HG02798 (cell line): ENCODE data around the gene NCAN.

Source experiments
- ATAC-seq: cut with Tn5 transposase; IDR thresholded peaks from one replicate; pipeline ENCODE4 v1.9.1; 2021; ENCODE audit warnings: mild to moderate bottlenecking; ENCODE audit not compliant: unreplicated experiment, poor library complexity

Gene NCAN

DNA sequence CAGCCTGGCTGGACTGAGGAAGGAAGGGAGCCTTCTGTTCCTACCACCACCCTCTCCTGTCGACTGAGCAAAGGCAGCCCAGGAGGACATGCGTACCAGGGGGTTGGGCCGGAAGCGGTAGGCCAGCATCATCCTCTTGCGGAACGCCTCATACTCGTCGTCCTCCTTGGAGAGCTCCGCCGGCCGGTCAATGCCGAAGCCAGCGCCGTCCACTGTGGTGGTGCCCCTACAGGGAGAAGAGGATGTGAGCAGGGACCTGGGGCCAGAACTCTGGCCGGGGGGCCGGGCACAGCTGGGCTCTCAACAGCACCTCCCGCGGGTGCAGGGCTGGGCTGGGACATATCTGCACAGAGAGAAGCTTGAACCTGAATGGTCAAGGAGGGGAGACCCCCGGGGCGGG is 65.1 kb downstream of the NCAN start:
- ATAC-seq = no peak

DNA sequence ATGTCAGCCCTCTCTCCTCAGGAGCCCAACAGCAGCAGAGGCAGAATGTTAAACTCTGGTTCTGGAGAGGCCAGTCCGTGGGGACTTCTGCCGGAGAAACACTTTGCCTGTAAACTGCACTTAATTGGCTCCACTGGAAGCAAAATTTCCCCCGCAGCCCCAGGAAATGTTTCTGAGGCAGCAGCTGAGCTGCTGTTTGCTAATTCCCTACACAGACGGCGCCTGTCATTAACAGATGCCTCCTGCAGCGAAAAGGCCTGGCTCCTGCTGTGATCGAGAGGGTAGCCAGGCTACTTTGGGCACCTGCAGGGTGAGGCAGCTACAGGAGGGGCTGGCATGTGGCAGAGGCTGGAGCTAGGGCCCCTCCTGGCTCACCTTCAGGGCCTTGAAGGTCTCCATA is 66.6 kb downstream of the NCAN start:
- ATAC-seq = no peak

DNA sequence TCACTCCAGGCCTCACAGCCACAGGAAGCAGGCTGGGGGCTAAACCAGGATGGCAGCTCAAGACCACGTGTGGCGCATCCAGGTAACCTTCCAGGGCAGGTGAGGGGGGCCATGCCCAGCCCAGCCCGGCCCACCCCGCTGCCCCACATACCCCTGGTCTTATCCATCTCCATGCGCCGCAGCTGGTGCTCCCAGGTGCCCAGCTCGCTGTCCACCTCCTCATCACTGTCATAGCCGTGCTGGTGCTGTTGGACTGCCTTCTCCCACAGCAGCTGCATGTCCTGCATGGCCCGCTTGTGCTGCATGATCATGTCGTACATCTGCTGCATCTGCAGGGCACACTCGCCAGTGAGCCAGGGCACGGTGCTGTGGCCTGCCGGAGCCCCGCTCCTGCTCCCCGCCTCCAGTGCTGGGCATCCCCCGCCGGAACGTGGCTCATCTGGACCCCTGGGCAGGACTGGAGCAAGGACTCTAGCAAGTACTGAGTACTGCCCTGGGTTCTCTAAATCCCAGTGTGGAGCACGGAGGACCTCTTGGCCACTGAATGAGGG is 67.4 kb downstream of the NCAN start:
- no peak for ATAC-seq

DNA sequence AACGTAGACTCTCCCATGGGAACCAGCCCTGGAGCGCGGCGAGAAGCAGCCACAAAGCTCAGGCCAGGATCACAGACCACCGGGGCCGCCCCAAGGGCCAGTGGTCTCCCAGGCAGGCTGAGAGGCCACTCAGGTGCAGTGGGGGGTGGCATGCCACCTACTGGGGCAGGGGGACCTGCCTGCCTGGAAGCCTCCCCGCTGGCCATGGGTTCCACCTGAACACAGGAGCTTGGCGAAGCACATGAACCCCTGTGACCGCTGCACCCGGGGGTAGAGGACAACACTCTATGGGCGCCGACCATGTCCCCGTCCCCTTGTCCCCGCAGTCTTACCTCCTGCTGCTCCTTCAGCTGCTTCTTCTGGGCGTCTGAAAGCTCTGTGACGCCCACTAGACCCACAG is 68.1 kb downstream of the NCAN start:
- no peak for ATAC-seq

DNA sequence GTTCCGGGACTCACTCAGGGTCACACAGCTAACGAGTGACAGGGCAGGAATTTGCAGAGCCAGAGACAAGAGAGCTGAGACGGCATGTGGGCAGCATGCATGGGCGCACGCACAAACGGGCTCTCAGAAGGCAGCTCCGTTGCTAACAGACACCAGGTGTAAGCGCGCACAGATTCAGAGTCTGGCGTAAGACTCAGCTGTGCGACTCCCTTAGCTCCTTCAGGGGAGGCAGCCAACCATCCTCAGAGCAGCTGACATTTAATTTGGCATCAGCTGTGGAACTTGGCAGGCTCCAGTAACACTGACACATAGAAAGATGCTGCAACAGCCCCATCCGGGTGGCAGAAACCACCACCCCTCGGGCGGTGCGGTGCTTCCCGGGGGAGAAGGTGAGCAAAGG is 68.8 kb downstream of the NCAN start:
- no peak for ATAC-seq

DNA sequence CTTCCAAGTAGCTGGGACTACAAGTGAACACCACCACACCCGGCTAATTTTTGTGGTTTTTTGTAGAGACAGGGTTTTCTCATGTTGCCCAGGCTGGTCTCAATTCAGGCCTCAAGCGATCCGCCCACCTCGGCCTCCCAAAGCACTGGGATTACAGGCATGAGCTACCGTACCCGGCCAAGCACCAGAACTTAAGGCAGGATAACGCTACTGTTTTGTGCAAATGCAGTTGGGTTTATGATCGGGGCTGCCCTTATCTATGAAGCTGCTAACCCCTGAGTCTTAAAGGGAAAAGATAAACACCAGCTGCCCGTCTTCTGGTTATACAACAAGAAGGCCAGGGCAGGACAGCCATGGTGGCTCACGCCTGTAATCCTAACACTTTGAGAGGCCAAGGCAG is 73.9 kb downstream of the NCAN start:
- ATAC-seq = no peak

DNA sequence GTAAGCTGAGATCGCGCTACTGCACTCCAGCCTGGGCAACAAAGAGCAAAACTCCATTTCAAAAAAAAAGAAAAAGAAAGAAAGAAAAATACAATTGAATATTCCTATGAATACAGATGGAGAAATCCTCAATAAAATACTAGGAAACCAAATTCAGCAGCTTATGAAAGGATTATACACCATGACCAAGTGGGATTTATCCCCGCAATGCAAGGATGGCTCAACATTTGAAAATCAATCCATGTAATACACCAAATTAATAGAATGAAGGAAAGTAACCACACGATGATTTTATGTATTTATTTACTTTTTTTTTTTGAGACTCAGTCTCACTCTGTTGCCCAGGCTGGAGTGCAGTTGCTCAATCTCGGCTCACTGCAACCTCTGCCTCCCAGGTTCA is 80.8 kb downstream of the NCAN start:
- ATAC-seq = no peak

DNA sequence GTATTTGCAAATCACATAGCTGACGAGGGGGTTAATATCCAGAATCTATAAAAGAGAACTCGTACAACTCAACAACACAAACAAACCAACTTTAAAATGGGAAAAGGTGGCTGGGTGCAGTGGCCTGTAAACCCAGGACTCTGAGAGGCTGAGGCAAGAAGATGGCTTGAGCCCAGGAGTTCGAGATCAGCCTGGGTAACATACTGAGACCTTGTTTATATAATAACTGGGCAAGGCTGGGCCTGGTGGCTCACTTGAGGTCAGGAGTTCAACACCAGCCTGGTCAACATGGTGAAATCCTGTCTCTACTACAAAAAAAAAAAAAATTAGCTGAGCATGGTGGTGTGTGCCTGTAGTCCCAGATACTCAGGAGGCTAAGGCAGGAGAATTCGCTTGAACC is 83.2 kb downstream of the NCAN start:
- ATAC-seq = no peak

DNA sequence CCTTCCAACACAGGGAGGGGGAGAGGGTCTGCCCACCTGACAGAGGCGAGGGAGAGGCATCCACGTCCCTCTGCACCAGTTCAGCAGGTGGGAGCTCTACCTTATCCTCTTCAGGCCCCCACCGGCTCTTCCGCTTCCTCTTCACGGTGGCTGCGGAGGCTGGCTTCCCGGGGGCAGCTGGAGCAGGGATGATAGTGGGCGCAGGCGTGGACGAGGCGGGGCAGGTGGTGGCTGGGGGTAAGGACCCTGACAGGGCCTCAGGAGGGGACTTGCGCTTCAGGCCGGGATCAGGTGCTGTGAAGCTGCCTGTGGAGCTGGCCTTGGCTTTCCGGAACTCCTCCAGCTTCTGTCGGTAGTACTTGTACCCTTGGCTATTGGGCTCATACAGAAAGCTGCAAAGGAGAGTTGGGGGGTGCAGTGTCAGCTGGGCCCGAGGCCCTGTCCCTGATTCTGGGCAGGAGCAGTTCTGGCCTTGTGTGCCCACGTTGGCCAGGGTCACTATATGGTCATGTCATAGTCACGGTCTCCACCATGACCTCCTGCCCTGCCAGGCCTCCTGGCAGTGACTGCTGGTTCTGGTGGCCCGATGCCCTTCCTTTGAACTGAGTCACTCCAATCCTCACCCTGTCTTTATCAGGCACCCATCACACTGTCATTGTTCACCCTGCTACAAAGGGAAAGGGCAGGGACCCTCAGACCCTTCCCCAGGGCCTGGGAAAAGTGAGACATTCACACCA is 85.4 kb downstream of the NCAN start:
- no peak for ATAC-seq

DNA sequence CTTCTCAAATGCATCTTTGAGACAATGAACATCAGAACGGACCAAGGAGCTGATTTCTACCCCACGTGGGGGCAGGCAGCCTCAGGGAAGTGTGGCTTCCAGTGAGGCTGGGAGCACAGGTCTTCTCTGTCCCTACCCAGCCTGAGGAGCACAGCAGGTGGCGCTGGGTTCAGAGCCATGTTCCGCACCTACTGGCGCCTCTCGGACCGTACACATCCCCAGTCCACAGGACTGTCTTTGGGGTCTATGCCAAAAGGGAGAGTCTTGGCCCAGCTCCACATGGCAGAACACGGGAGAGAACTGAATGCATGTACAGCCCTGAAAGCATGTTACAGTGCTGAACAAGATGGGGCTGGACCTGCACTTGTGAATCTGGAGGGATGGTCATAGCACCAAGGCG is 86.0 kb downstream of the NCAN start:
- no peak for ATAC-seq

DNA sequence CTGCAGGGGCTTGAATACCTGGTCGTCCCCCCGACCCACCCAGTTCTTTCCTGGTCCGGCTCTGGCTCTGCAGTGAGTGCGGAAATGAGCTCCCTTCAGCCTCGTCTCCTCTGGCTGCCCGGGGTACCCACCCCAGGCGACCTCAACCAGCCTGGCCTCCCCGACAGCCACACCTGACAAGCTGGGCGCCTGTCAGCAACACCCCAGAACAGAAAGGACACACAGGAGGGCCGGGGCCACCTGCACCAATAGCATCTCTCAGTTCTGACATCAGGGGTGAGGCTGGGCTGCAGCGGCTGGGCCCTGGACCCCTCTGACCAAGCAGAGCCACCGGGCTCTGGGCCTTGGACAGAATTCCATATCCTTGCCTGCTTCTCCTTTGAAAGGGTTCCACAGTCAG is 88.9 kb downstream of the NCAN start:
- ATAC-seq = no peak
